Measurements from ENCODE around the gene MIER1. TPM values are rescaled to one million over a fixed set of nuclear protein-coding genes. Genes with fewer than 3 reads are reported as not detected.
"Not testable (repeated sequence)": the region's sequence is repeated elsewhere in the genome, so short reads cannot be mapped to it uniquely, and the experiment has no call there.

The MIER1 gene
- total RNA-seq, 1 donor from 2014 or later = 15.2 TPM

GRCh38 chr1:66932291-66932690, 7.5 kb downstream of the MIER1 start:
- intact Hi-C loops (cut with DNase I) = no loop called here
- ATAC-seq (ENCODE audit: poor library complexity) (no peak), DNase-seq (no peak)

DNA sequence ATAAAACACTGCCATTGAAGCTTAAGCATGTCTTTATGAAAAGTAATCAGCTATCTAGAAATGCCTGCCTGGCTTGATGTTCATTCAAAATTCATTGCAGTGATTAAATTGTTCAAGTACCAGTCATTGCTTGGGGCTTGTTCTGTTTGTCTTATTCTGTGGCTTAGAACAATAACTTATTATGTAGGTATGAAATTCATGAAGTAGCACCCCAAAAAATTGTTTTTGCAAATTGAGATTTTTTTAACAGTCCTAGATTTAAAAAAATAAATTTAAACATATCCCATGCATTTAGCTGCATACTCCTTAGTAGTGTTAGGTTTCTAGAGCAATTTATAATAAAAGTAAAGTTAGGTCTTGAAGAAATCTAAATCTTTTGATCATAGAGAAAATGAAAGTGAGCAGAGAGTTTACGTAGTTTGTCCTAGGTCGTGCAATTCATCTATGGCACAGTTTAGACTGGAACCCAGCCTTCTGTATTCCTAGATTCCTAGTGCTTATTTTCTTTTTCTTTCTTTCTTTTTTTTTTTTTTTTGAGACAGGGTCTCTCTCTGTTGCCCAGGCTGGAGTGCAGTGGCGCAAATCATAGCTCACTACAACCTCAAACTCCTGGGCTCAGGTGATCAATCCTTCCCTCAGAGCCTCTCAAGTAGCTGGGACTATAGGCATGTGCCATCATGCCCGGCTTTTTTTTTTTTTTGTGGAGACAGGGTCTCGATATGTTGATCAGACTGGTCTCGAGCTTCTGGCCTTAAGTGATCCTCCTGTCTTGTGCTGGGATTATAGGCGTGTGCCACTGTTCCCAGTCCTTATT, 9.3 kb downstream of the MIER1 start:
- ATAC-seq (ENCODE audit: poor library complexity) (no peak), DNase-seq (no peak)
- intact Hi-C loops (cut with DNase I) = no loop called here

GRCh38 chr1:66937529-66938234, 12.9 kb downstream of the MIER1 start:
- ATAC-seq (ENCODE audit: poor library complexity) (no peak), DNase-seq (no peak)
- intact Hi-C loops (cut with DNase I) = no loop called here

DNA sequence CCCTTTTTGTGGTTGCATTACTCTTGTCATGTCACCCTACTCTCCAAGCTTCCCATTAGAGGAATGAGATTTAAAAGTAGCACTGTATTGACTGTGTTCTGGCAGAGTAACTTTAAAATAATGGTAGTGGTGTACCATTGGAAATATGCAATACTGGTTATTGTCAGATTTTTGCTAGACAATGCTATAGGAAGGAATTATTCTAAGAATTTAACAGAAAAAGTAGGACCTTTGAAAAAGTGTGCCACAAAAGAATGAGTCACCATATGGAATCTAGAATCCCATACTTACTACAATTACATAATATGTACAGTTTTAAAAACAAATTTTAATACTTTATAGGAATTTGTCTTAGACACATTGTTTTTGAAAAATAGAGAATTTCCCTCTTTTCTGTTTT, 13.8 kb downstream of the MIER1 start:
- DNase-seq = no peak
- intact Hi-C loops (cut with DNase I) = no loop called here

DNA sequence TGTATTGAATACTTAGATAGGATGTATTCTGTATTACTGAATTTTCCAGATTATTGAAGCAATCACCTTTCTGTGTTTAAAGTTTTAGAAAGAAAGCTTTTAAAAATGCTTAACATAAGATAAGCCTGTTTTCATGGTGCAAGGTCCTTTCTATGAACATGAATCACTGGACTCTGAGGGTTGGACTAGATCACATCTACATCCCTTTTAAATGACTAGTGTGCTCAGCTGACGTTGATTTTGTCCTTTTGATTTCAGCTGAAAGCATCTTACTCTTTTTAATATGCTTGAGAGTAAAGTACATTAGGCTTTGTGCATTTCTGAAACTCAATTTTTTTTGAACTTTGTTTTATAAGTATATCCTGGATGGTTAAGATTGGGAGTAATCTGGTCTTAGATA, 16.2 kb downstream of the MIER1 start:
- intact Hi-C loops (cut with DNase I) = no loop called here
- no peak for ATAC-seq (ENCODE audit: poor library complexity)

More for the DNA sequence above, 13.8 kb downstream of the MIER1 start:
- ATAC-seq (ENCODE audit: poor library complexity) = no peak

DNA sequence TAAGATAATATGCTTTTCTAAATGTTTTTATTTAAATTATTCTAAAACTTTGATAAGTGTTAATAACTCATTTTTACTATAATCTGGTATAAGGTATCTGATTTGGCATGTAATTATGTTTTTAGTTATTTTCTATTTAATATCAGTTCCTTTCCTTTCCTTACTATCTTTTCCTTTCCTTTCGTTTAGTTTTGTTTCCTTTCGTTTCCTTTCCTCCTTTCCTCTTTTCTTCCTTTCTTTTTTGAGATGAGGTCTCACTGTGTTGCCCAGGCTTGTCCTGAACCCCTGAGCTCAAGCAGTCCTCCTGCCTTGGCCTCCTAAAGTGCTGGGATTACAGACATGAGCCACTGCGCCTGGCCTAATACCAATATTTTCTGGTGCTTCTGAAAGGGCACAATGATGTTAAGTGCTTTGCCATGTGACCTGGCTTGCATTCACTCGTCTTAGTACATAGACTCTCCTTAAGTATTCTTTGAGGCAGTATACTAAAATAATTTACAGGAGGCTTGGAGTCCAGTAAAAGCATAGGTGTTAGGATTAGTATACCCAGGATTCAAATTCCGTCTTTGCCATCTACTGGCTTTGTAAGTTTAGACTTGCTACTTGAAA, 18.7 kb downstream of the MIER1 start:
- intact Hi-C loops (cut with DNase I) = no loop called here
- ATAC-seq (ENCODE audit: poor library complexity) (no peak), DNase-seq (no peak)

More for the DNA sequence above, 16.2 kb downstream of the MIER1 start:
- no peak for DNase-seq

DNA sequence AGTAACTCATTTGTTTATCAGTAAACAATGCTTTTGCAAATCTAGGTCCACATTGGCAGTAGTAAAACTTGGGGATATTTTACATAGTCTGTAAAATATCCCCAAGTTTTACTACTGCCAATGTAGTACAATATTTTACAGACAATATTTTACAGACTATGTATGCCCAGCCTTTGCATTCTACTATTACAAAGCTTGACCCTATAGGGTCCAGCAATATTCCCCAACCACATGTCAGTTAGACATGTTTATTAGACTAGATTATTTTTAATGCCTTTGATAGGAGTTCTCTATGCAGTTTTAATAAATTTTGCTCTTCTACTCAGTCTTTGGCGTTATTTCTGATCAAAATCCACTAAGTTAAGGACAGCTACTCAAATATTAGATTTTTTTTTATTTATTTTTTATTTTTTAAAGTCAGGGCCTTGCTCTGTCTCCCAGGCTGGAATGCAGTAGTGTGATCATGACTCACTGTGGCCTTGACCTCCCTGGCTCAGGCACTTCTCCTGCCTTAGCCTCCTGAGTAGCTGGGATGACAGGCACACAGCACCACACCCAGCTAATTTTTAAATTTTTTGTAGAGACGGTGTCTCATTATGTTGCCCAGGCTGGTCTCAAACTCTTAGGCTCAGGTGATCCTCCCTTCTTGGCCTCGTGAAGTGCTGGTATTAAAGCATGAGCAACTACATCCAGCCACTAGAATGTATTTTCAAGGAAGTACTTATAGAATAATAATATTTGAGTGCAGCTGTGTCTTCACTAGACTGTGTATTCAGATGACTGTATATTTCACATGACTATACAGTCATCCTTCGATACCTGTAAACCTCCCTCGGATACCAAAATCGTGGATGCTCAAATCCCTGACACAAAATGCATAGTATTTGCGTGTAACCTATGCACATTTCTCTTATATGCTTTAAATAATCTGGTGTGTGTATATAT, 19.8 kb downstream of the MIER1 start:
- ATAC-seq (ENCODE audit: poor library complexity) = peak; percentile 59
- no peak for DNase-seq
- intact Hi-C loops (cut with DNase I) = no loop called here

DNA sequence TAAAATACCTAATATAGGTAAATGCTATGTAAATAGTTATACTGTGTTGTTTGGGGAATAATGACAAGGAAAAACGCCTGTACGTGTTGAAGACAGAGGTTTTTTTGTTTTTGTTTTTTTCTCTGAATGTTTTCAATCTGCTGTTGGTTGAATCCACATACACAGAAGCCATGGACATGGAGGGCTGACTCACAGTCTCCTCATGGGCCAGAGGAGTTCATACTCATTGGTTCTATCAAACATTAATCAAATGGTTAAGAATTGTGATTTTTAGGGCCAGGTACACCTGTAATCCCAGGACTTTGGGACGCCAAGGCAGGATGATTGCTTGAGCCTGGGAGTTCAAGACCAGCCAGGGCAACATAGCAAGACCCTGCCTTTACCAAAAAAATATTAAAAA, 20.5 kb downstream of the MIER1 start:
- intact Hi-C loops (cut with DNase I) = no loop called here
- no peak for ATAC-seq (ENCODE audit: poor library complexity)
- no peak for DNase-seq

- ATAC-seq (ENCODE audit: poor library complexity) (no peak), DNase-seq (no peak)
- intact Hi-C loops (cut with DNase I) = no loop called here
Observed at GRCh38 chr1:66947267-66947666, 22.5 kb downstream of the MIER1 start.

- intact Hi-C loops (cut with DNase I) = no loop called here
- DNase-seq (no peak), ATAC-seq (ENCODE audit: poor library complexity) (no peak)
Observed at GRCh38 chr1:66951513-66951912, 26.7 kb downstream of the MIER1 start.

- DNase-seq (no peak), ATAC-seq (ENCODE audit: poor library complexity) (no peak)
- intact Hi-C loops (cut with DNase I) = no loop called here
Observed at GRCh38 chr1:66954208-66954607, 29.4 kb downstream of the MIER1 start.

DNA sequence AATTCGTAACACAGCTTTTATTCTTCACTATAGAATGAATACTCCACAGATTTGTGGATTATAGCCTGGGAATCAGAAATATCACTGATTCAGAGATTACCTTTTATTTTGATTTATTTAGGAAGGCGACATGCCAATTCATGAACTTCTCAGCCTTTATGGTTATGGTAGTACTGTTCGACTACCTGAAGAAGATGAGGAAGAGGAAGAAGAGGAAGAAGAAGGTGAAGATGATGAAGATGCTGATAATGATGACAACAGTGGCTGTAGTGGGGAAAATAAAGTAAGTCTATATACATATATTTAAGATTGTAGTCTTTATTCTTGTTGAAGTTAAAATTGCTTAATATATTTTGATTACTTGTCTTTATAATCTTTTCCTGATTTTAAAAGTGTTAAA, 33.1 kb downstream of the MIER1 start:
- DNase-seq (no peak), ATAC-seq (ENCODE audit: poor library complexity) (no peak)
- intact Hi-C loops (cut with DNase I) = no loop called here

DNA sequence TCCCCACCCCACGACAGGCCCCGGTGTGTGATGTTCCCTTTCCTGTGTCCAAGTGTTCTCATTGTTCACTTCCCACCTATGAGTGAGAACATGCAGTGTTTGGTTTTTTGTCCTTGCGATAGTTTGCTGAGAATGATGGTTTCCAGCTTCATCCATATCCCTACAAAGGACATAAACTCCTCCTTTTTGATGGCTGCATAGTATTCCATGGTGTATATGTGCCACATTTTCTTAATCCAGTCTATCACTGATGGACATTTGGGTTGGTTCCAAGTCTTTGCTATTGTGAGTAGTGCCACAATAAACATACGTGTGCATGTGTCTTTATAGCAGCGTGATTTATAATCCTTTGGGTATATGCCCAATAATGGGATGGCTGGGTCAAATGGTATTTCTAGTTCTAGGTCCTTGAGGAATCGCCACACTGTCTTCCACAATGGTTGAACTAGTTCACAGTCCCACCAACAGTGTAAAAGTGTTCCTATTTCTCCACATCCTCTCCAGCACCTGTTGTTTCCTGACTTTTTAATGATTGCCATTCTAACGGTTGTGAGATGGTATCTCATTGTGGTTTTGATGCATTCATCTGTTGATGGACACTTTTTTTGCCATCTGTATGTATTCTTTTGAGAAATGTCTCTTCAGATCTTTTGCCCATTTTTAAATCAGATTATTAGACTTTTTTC, 41.5 kb downstream of the MIER1 start:
- not testable (repeated sequence) for ATAC-seq (ENCODE audit: poor library complexity)

DNA sequence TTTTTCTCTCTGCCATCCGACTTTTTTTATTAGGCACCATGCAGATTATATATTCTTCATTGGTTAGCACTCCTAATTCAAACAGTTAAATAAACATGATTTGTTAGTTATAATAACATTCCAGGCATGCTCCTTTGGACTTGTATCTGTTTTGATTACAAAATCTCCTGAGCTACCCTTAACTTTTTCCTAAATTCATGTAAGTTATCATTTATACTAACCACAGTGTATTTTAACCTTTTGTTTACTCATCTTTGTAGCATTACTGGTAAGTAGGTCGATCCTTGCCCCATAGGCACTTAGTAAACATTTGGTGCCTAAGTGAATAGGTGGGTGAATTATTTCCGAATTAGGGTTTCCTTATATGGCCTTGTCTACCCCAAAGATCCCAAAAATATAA, 43.8 kb downstream of the MIER1 start:
- intact Hi-C loops (cut with DNase I) = no loop called here
- no peak for DNase-seq
- ATAC-seq (ENCODE audit: poor library complexity) = no peak

More for the DNA sequence above, 41.5 kb downstream of the MIER1 start:
- intact Hi-C loops (cut with DNase I); DNase-seq: not testable (repeated sequence)

GRCh38 chr1:66978201-66978600, 53.4 kb downstream of the MIER1 start:
- ATAC-seq (ENCODE audit: poor library complexity) (no peak), DNase-seq (no peak)
- intact Hi-C loops (cut with DNase I) = no loop called here

DNA sequence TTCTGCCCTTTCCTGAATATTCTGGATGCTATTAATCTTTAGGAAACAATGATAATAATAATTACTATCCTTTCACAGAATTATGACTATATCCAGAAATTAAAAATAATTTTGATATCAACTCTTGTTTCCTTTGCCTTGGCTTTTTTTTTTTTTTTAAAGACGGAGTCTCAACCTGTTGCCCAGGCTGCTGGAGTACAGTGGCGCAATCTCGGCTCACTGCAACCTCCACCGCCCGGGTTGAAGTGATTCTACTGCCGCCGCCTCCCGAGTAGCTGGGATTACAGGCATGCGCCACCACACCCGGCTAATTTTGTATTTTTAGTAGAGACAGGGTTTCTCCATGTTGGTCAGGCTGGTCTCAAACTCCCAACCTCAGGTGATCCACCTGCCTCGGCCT, 54.8 kb downstream of the MIER1 start:
- intact Hi-C loops (cut with DNase I); ATAC-seq (ENCODE audit: poor library complexity); DNase-seq: not testable (repeated sequence)

- intact Hi-C loops (cut with DNase I) = no loop called here
- ATAC-seq (ENCODE audit: poor library complexity) = no peak
- no peak for DNase-seq
Observed at GRCh38 chr1:66980745-66981367, 56.1 kb downstream of the MIER1 start.

DNA sequence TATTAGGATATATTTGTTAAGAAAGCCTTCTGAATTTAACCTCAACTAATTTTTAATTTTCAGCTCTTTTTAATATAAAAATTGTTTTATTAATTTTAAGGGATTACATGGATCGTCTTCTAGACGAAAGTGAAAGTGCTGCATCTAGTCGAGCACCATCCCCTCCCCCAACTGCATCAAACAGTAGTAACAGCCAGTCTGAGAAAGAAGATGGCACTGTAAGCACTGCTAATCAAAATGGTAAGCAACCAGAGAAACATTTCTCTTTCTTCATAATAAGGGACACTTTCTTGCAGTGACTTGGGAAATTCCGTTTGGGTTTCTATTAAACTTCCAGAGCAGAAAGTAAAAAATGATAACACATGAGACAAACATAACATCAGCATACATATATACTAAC, 56.9 kb downstream of the MIER1 start:
- peak; percentile 75 for ATAC-seq (ENCODE audit: poor library complexity)
- DNase-seq = no peak
- intact Hi-C loops (cut with DNase I) = no loop called here

Data from Right ventricle myocardium superior (tissue), 1 donor.